Measurements from ENCODE around the gene LYRM2.

Gene LYRM2

DNA sequence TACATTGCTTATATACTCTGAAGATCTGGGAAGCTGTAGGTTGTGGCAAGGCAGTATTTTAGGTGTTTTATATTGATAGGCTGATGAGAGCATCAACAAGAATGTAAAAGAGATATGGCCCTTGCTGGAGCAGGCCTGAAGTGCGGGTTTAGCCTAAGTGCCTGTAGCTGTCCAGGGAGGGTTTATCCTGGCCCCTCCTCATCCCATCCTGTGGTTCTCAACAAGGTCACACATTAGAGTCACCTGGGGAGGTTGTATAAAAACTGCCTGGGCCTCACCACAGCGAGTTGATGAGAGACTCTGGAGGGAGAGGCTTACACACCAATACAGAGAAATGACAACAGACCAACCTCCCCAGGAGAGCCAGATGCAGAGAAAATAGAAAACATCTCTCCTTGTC is 48.4 kb downstream of the LYRM2 start:
- DNase-seq: no peak

DNA sequence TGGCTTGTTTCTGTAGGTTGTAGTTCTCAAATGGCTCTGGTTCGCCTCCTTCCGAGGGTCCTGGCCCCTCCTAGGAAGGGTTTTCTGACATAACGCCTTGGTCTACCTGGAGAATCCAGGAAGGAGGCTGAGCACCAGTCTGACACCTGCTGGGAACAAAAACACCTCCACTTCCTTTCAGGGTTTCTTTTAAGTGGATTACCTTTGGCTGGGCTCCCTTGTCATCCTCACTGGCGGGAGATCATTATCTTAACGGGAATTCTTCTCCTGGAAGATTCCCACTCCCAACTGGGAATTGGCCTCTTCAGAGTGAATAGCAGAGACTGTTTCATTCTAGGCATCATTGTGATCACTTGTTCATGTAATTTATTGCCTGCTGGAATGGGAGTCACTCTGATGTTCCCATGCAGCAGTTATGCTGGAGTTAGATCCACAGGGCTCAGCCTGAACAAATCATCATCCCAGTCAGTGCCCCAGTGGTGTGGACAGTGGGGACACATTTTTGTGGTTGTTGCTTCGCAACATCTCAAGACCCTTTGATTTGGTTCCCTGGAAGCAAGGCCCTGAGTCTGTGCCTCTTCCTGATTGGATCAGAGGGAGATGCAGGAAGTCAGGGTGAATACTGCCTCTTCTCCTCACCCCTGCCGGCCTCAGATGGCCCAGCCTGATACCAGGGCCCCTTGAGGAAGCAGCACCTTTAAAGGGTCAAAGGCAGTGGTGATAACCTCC is 49.1 kb downstream of the LYRM2 start:
- no peak for DNase-seq

DNA sequence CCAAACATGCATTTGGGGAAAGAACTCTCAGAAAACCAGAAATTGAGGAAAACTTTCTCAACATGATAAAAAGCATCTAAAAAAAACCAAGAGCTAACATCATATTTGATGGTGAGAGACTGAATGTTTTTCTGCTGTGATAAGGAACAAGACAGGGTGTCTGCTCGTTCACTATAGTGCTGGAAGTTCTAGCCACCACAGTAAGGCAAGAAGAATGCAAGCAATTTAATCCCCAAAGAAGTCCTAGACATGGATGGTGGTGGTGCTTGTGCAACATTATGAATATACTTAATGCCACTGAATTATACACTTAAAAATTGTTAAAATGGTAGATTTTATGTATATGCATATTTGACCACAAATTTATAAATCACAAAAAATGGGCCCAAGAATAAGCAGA is 53.4 kb downstream of the LYRM2 start:
- DNase-seq: no peak

DNA sequence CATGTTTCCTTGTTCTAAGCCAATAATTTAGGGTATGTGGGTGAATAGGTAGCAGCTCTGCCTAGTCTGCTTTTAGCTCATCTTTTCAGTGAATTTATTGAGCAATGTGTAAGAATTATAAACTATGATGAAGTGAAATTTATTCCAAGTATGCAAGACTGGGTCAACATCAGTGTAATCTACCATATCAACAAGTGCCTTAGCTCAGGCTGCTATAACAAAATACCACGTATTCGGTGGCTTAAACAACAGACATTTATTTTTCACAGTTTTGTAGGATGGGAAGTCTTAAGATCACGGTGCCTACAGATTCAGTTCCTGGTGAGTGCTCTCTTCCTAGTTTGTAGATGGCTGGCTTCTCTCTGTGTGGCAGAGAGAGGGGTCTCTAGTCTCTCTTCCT is 54.0 kb downstream of the LYRM2 start:
- no peak for DNase-seq

DNA sequence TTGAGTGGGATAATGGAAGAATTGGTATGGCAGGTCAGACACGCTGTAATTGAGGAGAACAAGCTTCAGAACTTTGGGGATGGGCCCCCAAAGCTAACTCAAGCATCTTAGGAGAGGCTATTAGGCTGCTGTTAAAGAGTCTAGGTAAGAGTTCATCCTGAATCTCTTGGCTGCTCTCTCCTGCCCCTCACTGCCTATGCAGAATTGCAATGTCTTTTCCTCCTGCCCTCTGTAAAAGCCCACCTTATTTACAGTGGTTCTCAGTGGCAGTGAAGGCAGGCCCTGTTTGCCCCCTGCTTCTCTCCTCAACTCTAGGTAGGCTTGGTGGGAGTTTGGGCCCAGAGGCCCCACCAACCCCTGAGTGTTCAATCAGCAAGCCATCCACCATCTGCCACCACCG is 55.0 kb downstream of the LYRM2 start:
- no peak for DNase-seq

DNA sequence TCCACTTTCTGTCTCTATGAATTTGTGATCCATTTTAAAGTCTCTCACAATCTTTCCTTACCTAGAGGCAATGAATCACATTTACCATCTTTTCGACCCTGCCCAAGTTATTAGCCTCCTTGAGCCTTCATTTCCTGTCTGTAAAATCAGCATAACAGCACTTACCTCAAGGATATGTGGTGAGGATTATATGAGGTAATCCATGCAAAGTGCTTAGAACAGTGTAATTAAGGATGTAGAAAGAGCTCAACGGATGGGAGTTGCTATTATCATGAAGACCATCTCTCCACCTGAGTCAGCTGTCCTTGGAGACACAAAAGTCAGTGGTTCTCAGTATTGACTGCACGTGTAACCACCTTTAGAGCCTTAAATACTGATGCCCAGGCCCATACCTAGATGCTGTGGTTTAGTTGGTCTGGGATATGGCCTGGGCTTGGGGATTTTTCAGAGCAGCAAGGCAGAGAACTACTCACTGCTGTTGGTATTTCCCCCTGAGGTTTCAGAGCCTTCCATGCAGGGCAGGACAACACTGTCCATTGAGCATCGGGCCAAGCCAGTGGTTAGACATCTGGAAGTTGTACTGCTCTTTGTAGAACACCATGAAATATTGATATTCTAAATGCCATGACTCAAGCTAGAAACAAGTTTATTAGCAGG is 55.8 kb downstream of the LYRM2 start:
- DNase-seq: no peak

DNA sequence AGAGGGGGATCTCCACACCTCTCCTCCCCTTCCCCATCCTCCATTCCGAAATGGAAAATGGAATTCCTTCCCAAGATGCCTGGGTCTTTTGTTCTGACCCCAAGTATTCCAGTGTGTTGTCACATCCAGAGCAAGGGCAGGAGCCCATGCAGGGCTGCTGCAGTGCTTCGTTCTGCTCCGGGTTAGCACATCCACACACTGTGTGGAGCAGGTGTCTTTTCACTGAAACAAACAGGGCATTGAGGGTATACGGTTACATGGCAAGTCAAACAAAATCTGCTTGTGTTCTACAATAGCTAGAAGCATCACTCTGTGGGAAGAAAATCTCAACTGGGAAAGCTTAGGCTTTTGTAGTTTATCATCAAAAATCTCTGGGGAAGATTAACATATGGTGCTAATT is 56.9 kb downstream of the LYRM2 start:
- no peak for DNase-seq

DNA sequence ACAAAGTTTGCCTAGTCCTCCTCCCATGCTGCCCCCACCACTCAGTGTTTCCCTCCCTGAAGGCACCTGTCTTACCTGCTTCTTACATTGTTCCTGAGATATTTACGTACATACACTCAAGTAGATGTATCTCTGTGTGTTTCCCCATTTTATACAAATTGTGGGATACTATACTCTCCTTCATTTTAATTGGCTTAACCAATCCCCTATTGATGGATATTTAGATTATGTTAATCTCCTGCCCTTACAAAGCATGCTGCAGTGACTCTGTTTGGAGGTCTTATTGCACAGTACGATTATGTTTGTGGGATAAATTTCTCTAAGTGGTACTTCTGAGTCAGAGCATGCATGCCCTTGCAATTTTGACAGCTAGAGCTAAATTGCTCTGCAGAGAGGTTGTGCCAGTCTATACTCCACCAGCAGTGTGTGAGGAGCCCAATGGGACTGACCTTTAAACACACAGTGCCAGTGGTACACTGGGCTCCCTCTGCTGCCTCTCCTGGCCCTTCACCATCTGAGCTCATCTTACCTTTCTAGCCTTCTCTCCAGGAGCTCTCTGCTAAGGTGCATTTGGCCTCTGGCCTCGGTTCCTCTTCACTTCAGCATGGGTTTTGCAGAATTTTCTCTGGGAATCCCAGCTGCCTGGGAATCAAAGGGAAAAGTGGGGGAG is 57.4 kb downstream of the LYRM2 start:
- no peak for DNase-seq

DNA sequence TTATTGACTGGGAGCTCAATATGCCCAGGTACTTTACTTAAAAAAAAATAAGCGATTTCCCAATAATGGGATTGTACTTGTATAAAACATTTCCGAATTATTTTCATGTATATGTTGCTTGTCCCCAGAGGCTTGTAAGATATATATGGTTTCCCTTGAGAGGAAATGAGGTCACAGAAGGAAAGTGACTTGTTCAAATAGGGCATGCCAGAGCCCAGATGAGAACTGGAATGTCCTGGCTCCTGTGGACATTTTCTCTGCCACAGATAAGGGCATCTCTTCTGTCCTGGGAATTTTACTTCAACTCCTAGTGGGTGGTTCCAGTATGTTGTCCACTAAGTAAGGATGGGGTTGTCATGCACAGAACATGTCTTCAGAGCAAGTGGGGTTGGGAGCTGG is 63.0 kb downstream of the LYRM2 start:
- DNase-seq: no peak

DNA sequence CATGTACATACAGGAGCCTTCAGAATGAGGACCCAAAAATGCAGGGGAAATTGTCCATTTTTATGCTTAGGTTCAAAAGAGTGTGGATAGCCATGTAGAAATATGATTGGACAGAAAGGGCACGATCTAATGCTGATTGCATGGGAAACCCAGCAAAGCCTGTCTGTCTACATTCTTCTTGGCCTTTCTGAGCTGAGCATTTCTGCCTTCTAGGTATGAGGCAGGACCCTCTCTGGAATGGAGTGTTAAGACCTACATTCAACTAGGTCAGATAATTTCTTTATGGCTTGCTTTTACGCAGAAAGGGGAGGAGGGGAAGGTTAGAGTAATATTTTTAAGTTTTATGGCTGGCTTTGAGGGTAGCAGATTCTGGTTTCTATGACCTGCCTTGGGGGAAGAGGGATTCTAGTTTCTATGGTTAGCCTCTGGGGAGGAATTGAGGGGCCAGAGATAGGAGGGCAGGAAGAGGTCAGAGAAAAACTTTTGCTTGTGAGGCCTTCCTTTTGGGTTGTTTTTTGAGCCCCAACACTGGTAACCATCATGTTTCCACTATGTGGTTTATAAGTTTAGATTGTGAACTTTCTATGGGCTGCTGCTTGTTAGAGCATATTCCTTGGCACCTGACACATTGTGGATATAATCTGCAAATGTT is 63.5 kb downstream of the LYRM2 start:
- DNase-seq: no peak

DNA sequence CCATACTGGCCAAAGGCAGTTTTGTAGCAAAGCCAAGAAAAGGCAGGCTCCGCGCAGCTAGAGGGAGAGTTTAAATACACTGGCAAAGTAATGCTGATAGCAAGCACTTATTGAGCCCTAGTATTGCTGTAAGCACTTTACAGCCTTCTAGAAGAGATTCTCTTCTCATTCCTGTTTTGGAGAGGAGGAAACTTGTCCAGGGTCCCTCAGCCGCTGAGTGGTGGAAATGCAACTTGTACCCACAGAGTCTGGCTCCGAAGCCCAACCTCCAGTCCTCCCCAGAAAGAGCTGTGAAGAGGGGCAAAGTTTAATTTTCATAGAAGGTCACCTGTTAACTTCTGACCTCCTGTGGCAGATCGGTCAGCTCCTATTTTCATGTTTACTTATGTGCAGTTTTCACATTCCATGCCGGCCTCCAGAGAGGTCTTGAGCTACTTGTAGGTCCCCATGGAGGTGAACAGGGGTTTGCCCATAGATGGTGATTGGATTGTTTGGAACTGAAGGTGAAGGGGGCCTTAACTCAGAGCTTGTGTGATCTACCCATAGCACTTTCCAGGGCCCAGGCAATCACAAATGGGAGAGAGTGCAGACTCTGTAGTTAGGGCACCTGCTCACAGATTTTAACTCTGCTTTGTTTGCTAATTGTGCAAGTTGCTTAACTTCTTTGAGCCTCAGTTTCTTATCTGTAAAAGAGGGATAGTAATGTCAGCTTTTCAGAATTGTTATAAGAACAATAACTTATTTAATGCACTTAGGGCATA is 70.7 kb downstream of the LYRM2 start:
- DNase-seq: no peak

DNA sequence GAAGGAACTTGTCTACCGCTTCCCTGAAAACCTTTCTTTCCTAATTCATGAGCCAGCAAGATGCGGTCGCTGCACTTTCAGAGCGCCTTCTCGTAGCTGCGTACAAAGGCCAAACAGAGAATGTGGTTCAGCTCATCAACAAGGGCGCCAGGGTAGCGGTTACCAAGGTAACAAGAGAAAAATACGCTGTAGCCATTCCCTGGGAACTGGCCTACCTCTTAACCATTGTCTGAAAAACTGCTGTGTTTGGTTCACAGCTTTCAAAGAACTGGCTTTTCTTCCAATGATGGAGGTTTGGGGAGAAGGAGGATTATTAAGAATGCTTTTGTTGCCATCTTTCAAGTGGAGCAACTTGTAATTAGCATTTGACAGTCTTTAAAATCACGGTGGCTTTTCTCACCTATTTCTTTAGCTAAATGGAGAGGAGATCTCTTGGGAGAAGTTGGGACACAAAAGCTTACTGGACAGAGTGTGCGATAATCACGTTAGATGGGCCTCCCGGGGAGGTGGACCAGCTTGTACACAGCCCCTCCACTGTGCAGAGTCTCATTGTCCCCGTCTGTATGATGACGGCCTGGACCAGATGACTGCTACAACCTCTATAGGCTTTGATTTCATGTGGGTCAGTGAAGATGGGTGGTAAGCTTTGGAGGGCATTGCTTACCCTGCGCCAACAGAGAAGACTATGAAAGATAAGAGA is 71.5 kb downstream of the LYRM2 start:
- no peak for DNase-seq

DNA sequence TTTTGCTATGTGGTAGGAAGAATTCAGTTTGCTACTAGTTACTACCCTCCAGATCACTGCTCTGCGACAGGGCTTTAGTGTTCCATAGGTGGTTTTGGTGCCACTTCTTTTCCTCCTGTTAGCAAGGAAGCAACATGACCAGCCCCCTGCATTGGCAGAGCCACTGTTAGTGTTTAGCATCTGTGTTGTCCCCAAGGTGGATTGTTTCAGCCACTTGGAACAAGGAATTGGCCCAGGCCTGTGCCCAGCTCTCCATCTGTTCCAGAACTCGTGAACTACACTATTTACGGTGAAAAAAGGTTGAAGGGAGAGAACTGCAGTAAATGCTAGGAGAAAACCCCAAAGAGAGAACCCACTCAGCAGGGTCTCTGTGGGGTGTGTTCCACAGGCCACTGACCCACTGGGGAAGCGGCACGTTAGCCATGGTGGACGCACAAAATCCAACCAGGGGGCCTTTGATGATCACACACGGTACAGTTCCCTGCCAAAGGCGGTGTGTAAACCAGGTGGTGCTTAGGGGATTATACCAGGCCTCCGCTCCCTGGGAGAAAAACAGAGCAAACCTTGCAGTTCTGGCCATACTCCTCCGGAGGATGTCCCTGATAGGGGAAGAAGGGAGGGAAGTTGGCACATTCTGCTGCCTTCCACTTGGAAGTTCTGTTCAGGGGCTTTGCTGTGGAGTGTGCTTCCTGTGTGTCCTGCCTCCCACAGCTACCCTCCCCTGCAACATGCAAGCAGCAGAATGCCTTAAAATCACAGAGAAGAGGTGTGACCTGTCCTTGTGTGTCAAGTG is 72.3 kb downstream of the LYRM2 start:
- DNase-seq: no peak

DNA sequence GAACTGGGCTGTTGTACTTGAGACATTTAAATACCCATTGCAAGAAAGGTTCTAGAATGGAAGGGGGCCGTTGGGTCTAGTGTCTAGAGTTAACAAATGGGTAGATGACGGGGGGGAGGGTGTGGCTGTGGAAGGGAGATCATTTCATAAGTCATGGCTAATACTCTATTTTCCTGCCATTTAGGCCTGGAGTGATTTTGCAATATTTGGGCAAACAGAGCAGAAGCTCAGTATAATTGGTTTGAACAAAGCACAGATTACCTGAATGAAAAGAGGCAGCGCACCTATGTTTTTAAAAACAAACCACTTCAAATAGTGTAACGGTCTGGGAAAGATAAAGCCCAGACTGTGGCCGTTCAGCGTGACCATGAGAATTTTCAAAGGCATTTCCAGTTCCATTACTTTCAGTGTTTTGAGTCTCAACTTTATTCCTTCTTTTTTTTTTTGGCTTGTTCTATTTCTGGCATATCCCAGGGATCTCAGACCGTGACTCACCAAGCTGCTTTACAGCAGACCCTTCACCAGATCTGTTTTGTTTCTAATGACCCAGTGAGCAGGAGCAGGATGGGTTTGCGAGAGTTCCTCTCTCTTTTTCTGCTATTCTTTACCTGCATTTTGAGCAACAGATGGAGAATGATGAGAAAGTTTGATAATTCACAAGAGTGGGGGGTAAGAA is 73.7 kb downstream of the LYRM2 start:
- DNase-seq: no peak

DNA sequence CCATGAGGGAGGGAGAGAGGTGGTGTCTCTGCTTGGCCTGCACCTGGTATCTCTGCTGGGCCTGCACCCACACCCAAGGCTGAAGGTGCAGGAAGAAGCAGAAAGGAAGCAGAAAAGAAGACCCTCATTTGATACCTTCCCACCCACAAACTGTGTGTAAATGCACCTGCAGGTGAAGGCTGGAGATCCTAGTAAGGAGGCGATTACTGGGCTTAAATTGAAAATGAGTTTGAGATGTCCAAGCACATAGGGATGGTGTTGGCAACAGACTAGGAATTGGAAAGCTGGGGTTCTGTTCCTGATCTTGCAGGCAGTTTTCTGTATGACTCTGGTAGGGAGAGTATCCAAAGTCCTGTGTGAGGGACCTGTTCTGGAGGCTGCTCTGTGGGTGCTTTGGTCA is 74.7 kb downstream of the LYRM2 start:
- no peak for DNase-seq

DNA sequence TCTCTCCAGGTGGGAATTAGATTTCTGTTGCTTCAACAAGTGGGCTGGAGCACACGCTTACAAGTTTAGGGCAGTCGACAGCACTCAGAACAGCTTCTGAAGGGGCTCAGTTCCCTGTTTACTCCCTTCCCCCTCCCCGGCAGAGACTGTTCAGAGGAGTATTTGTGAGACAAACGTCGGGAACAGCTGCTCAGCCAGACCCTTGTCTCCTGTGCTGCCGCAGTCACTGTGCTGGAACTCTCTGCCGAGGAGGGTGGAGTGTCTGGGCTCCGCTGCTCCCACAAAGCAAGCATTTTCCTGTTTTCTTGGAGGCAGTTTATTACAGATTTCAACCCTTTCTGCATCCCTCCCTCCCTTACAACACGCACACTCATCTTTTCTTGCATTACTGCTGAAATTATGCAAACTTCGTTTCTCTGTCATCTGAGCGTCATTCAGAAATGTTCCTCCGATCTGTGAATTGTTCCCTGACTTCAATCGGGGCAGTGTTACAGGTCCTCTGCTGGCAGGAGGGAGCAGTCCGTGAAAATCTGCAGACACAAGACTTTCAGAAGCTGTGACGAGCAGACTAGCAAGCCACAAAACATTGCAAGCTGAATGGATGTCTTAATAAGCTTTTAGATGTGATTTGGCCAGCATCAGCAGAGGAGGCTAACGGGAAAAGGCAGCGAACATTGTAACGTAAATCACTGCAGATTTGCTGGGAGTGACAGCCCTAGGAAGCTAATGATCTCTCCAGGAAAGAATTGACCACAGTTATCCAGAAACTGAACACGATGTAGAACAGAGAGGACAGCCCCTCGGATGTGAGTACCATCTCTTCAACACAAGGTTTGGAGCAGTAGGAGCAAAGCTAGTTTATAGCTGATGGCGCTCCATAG is 76.2 kb downstream of the LYRM2 start:
- no peak for DNase-seq

DNA sequence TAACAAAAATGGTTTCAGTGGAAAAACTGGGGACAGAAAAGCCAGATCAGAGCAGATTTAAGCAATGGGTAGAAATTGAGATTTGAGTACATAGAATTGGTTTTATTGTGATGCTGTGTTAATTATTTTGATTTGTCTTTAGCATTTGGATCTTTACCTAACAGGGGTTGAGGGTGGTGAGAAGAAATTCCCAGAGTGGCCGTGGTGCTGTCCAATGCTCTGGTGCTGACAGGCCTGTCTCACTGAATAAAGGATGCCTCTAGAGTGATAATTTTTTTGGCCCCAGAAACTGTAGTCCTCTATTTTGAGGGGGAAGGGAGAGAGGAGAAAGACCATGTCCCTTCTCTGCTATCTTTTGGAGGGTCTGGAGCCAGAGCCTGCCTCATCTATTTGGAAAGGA is 79.1 kb downstream of the LYRM2 start:
- DNase-seq: no peak

DNA sequence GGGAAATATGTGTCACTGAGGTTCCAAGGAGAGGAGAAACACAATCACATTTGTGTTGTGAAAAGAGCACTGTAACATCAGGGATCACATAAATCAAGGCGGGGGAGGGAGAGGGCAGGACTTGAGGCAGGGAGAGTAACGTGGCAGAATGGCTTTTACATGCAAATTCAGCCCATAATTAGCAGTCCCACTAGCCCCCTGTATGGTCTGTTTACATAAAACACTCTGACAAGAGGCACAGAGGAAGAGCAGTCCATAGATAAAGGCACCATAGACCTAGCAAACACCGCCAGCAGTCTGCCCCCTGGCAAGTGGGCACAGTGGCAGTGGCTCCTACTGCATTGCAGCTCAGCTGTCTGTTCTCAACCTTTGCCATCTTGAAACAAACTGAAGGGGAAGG is 82.7 kb downstream of the LYRM2 start:
- DNase-seq: no peak

DNA sequence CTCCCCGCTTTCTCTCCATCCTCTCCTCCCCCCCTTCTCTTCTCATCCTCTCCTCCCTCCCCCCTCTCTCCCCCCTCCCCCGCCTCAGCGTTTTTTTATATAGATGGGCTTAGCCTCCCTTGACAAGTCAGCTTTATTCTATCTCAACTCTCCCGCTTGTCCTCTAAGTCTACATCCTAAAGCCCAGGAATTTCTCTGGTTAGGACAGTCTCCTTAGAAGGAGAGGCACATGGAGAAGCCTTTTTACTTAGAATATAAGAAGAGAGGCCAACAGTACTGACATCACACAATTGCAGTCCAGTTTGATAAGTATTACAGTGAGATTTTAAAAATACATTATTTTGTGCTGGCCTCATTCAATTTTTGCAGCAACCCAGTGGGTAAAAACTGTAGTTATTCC is 83.5 kb downstream of the LYRM2 start:
- no peak for DNase-seq

DNA sequence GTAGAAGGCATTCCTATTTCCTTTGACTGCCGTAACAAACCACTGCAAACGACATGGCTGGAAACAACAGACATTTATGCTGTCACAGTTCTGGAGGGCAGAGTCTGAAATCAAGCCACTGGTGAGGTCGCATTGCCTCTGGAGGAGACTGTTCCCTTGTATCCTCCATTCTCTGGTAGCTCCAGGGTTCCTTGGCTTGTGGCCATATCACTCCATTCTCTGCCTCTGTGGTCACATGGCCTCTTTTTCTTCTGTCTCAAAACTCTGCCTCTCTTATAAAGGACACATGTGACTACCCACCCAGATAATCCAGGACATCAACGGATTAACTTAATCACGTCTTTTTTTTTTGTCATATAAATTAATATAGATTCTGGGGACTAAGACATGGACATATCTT is 84.4 kb downstream of the LYRM2 start:
- DNase-seq: no peak
